ENCODE results near the gene ITGA7.

The ITGA7 gene

DNA sequence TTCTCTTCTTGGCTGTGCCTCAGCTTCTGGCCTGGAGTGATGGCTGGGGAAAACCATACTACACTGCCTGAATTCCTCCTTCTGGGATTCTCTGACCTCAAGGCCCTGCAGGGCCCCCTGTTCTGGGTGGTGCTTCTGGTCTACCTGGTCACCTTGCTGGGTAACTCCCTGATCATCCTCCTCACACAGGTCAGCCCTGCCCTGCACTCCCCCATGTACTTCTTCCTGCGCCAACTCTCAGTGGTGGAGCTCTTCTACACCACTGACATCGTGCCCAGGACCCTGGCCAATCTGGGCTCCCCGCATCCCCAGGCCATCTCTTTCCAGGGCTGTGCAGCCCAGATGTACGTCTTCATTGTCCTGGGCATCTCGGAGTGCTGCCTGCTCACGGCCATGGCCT, 70.9 kb downstream of the ITGA7 start, which contains the start of gene OR10P1:
Gene OR10P1 (plus strand): TSS at position 40 of the 400 bp plus-strand sequence. CDS start 0 bp downstream, at position 40.
- DNase-seq, result no peak

DNA sequence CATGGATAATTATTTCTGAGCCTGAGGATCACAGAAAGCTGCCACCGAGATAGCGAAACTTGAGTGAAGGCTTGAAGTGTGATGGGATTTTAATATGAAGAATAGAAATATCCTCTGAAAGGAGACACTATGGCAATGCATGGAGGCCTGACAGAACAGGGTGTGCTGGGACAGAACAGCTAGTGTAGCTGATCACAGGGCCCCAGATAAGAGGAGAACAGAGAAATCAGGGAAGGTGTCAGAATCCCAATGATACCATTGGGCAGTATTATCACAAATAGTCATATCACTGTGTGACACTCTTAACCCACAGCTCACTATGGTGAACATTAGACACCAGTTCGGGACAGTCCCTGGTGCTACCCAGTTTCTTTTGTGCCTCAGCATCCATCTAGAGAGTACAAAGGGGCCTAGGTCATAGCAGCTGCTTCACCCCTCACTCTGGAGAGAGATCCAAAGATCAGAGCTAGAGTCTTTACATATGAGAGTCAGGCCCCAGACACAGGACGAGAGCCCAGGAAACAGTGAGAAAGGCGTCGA, 71.5 kb downstream of the ITGA7 start:
- no peak for DNase-seq
